K562 (cell line): Measurements from ENCODE around the gene GPSM3. TPM values are rescaled to one million over a fixed set of nuclear protein-coding genes. Genes with fewer than 3 reads are reported as not detected.

Experiments used
- ATAC-seq: fragments of 200-7000 bp; cut with Tn5 transposase; 3 replicates; pipeline ENCODE4 v1.9.1; 2020; ENCODE audit warnings: moderate library complexity
- BruUV-seq: library from RNA; stranded (reverse); fragments of 400-500 nt; replicated peaks from 2 replicates; lab custom pipeline; 2021; lab: Mats Ljungman, UMichigan
- CTCF ChIA-PET: fragments of 300-600 bp; formaldehyde crosslinking; extraction: SDS; loops from one replicate; lab custom pipeline; 2021; ENCODE audit warnings: low intra/inter-chr PET ratio; lab: Yijun Ruan, JAX
- POLR2A ChIA-PET: fragments of 300-600, 350-650 bp; sonication (Branson Sonifier 250); formaldehyde crosslinking; extraction: SDS; loops from one replicate; lab custom pipeline; 2021; ENCODE audit warnings: antibody characterized with exemption, inconsistent platforms; lab: Yijun Ruan, JAX
- DNase-seq, 4 experiments: peaks; one replicate each; pipeline versions ENCODE4 v3.0.0 to v3.0.0-alpha.2; 2011 to 2018; ENCODE audit warnings: low spot score in 3 of 4, mixed read lengths in 3 of 4; ENCODE audit errors: extremely low read depth in 1 of 4
- FAIRE-seq: peaks from 2 replicates; lab custom pipeline; 2011; peaks lifted over from hg19 to GRCh38; lab: Jason Lieb, UNC
- H2AFZ ChIP-seq: 2 replicates; pipeline ENCODE4 v1.6.0; 2011; ENCODE audit warnings: low read depth, low read length, control low read depth, inconsistent platforms
- H3K27ac ChIP-seq: fragments of 200-600 bp; 3 replicates; pipeline ENCODE4 v1.8.0; 2011; ENCODE audit warnings: low read depth, mild to moderate bottlenecking, control low read depth, inconsistent platforms, low read length, moderate library complexity, mixed read lengths; ENCODE audit errors: extremely low read depth
- H3K27me3 ChIP-seq, 2 experiments: fragments of 300-600 bp in 1 of 2; 2 replicates in 1 of 2; 3 replicates in 1 of 2; pipeline versions ENCODE4 v1.6.0 to v1.8.0; 2011; ENCODE audit warnings: inconsistent platforms in 2 of 2, low read length in 2 of 2, mild to moderate bottlenecking in 1 of 2, mixed read lengths in 1 of 2, moderate library complexity in 1 of 2; ENCODE audit not compliant: control insufficient read depth in 2 of 2, insufficient read depth in 2 of 2
- H3K36me3 ChIP-seq: fragments of 300-600 bp; 3 replicates; pipeline ENCODE4 v1.8.0; 2011; ENCODE audit warnings: mild to moderate bottlenecking, low read length, inconsistent platforms; ENCODE audit not compliant: control insufficient read depth, insufficient read depth
- H3K4me1 ChIP-seq, 2 experiments: fragments of 200-600 bp in 1 of 2; replicated peaks in 1 of 2; 2 replicates in 1 of 2; 3 replicates in 1 of 2; pipeline versions ENCODE4 v1.5.1 to v1.8.0; 2011; ENCODE audit warnings: inconsistent platforms in 2 of 2, low read length in 2 of 2, mild to moderate bottlenecking in 1 of 2, mixed read lengths in 1 of 2, moderate library complexity in 1 of 2; ENCODE audit not compliant: control insufficient read depth in 2 of 2, insufficient read depth in 2 of 2
- H3K4me2 ChIP-seq: 2 replicates; pipeline ENCODE4 v1.6.1; 2011; ENCODE audit warnings: low read length, control low read depth, inconsistent platforms, mixed read lengths; ENCODE audit not compliant: insufficient read depth
- H3K4me3 ChIP-seq: fragments of 200-600 bp; sonication (generic), shearing (Covaris generic); 2 replicates; pipeline ENCODE4 v1.5.1; 2016; ENCODE audit warnings: control low read depth, inconsistent platforms
- H3K79me2 ChIP-seq: fragments of 200-600 bp; 3 replicates; pipeline ENCODE4 v1.8.0; 2011; ENCODE audit warnings: low read length, inconsistent platforms; ENCODE audit not compliant: control insufficient read depth, insufficient read depth
- H3K9ac ChIP-seq, 2 experiments: 2 replicates each; pipeline versions ENCODE4 v1.6.0 to v1.6.1; 2011; ENCODE audit warnings: low read depth in 2 of 2, low read length in 2 of 2, control low read depth in 1 of 2, inconsistent platforms in 1 of 2, mild to moderate bottlenecking in 1 of 2, mixed read lengths in 1 of 2; ENCODE audit not compliant: insufficient read depth in 1 of 2
- H3K9me1 ChIP-seq: one replicate; pipeline ENCODE4 v1.6.0; 2011; ENCODE audit warnings: inconsistent platforms, mild to moderate bottlenecking, low read length, moderate library complexity; ENCODE audit not compliant: control insufficient read depth, insufficient read depth
- H3K9me3 ChIP-seq: replicated peaks from 2 replicates; pipeline ENCODE4 v1.5.1; 2011; ENCODE audit warnings: low read depth, low read length, inconsistent platforms; ENCODE audit not compliant: control insufficient read depth, insufficient read depth
- H4K20me1 ChIP-seq: replicated peaks from 2 replicates; pipeline ENCODE4 v1.6.1; 2011; ENCODE audit warnings: low read length, inconsistent platforms, mixed read lengths; ENCODE audit not compliant: control insufficient read depth, insufficient read depth
- CBX5 ChIP-seq: IDR thresholded peaks from 2 replicates; pipeline ENCODE4 v1.6.1; 2014; ENCODE audit warnings: low read depth, borderline replicate concordance
- ETS2 ChIP-seq: IDR thresholded peaks from 2 replicates; pipeline ENCODE4 v1.6.1; 2016; ENCODE audit warnings: borderline replicate concordance, missing genetic modification characterization, mild to moderate bottlenecking, moderate library complexity, missing compliant biosample characterization; ENCODE audit not compliant: poor library complexity, severe bottlenecking
- HSF4 ChIP-seq: fragments of 250-450 bp; sonication (Bioruptor Pico); IDR thresholded peaks from 2 replicates; pipeline ENCODE4 v2.1.2; 2022; ENCODE audit warnings: mild to moderate bottlenecking, moderate library complexity, borderline replicate concordance
- IFI16 ChIP-seq: fragments of 250-450 bp; sonication (Bioruptor Pico); IDR thresholded peaks from 2 replicates; pipeline ENCODE4 v2.1.2; 2022; ENCODE audit warnings: mild to moderate bottlenecking, inconsistent platforms
- KAT7 ChIP-seq: sonication (generic); formaldehyde crosslinking; IDR thresholded peaks from 2 replicates; pipeline ENCODE4 v1.8.0; 2022; ENCODE audit warnings: missing genetic modification reagents, mild to moderate bottlenecking, borderline replicate concordance
- POLR2AphosphoS2 ChIP-seq: IDR thresholded peaks from 2 replicates; pipeline ENCODE4 v1.6.1; 2012; ENCODE audit warnings: low read length, improper control_type of control experiment
- POLR2G ChIP-seq: fragments of 200-400 bp; formaldehyde crosslinking; IDR thresholded peaks from 2 replicates; pipeline ENCODE4 v1.6.1; 2017; ENCODE audit warnings: low read depth, mild to moderate bottlenecking, antibody characterized with exemption, low read length, moderate library complexity
- RBFOX2 ChIP-seq: fragments of 200-400 bp; formaldehyde crosslinking; IDR thresholded peaks from 2 replicates; pipeline ENCODE4 v1.6.1; 2017; ENCODE audit warnings: low read depth, mild to moderate bottlenecking, low read length, moderate library complexity
- TAF1 ChIP-seq: IDR thresholded peaks from 2 replicates; pipeline ENCODE4 v1.6.1; 2011; ENCODE audit warnings: mild to moderate bottlenecking, low read length, moderate library complexity; ENCODE audit not compliant: insufficient read depth, control insufficient read depth, severe bottlenecking; ENCODE audit errors: extremely low read depth
- ZBTB1 ChIP-seq: sonication (generic); formaldehyde crosslinking; IDR thresholded peaks from 2 replicates; pipeline ENCODE4 v1.8.1; 2023; ENCODE audit warnings: missing genetic modification reagents, low read depth, mild to moderate bottlenecking, borderline replicate concordance
- WGBS: fragments of 100-300 bp; shearing (Covaris generic); methylation state at CpG from one replicate; pipeline ENCODE4 v1.1.6; 2016; ENCODE audit warnings: low coverage, mixed read lengths; ENCODE audit not compliant: insufficient coverage; ENCODE audit errors: missing lambda C conversion rate; 5-methylcytosine and 5-hydroxymethylcytosine counted together
- in situ Hi-C: fragments of 300-500 bp; cut with MboI; formaldehyde crosslinking; loops from 4 replicates; pipeline ENCODE4 v1.15.0; 2018; ENCODE audit warnings: inconsistent platforms, mixed read lengths
- intact Hi-C: fragments of 100-400 bp; cut with micrococcal nuclease; formaldehyde crosslinking; loops from 2 replicates; pipeline ENCODE4 v1.14.2; 2022
- polyA plus RNA-seq, 8 experiments: library from polyadenylated mRNA; depleted of rRNA in 4 of 8; stranded (reverse) in 5 of 8; unstranded in 3 of 8; fragments of >200 nt; fragmentation: Nextera tagmentation in 2 of 8; fragmentation: Illumina TruSeq in 1 of 8; extraction: Ambion mirVana in 2 of 8; extraction: Trizol in 1 of 8; gene quantifications; 2 replicates each; pipeline versions ENCODE4 v1.2.1 to v1.2.3, GENCODE V29; 2011 to 2014; ENCODE audit warnings: inconsistent platforms in 1 of 8, missing spikeins in 1 of 8
- total RNA-seq, 7 experiments: library from RNA; depleted of rRNA in 6 of 7; stranded (reverse); fragments of >200 nt in 6 of 7; fragmentation: Illumina TruSeq in 2 of 7; extraction: Trizol in 2 of 7; gene quantifications; 2 replicates each; pipeline versions ENCODE4 v1.2.1 to v1.2.3, GENCODE V29; 2011 to 2021; ENCODE audit warnings: low replicate concordance in 1 of 7
- TF ChIP-seq, protein P1 (sequence below): sonication (generic); formaldehyde crosslinking; IDR thresholded peaks from 2 replicates; pipeline ENCODE4 v1.8.0; 2022; ENCODE audit warnings: missing genetic modification reagents, mild to moderate bottlenecking, moderate library complexity, borderline replicate concordance

Gene GPSM3
- total and polyA plus RNA-seq, 9 of the 15 experiments (the other 6 are each of a cell fraction or from before 2014, with no cell fraction given): 5.3 to 42.6 (median 24.4) TPM

DNA sequence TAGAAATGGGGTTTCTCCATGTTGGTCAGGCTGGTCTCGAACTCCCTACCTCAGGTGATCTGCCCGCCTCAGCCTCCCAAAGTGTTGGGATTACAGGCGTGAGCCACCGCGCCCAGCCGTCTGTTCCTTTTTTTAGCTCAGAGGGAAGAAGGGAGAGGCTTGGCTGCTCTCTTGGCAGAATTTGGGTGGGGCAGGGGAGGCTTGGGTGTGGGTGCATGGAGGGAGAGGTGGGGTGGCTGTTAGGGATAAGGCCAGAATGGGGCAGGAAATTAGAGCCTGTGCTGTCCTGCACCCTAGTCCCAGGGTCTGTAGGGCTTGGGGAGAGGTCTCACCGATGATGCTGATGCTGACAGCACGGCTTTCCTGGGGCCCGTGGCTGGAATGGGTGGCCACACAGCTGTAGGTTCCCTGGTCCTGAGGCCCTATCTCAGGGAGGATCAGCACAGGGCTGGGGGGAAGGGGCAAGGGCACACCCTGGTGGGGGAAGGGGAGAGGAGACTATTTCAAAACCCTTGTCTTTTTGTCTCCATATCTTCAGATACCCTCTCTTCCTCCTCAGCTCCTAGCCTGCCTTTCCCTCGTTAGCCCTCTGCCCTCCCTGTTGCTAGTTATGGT, 10.4 kb downstream of the GPSM3 start (continued):
- TF ChIP-seq, protein P1, sequence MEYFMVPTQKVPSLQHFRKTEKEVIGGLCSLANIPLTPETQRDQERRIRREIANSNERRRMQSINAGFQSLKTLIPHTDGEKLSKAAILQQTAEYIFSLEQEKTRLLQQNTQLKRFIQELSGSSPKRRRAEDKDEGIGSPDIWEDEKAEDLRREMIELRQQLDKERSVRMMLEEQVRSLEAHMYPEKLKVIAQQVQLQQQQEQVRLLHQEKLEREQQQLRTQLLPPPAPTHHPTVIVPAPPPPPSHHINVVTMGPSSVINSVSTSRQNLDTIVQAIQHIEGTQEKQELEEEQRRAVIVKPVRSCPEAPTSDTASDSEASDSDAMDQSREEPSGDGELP (CRISPR knock-in tag): peak; percentile 69
- TF ChIP-seq TAF1 (no peak), ETS2 (tag) (no peak)

GRCh38 chr6:32181148-32181702, 11.2 kb downstream of the GPSM3 start:
- CTCF ChIA-PET: interaction anchor here (0.6 to 1.3 kb wide), 2 partner anchors 17 to 62 kb away, joined by 3 to 5 read pairs; no protein-coding TSS in a partner anchor
- H3K36me3 ChIP-seq: peaks cover 57% of the 10 kb centered on the region; the same call in 2 of the 3 replicates
- no peaks in the 10 kb centered on the region for H4K20me1 ChIP-seq
- H2AFZ ChIP-seq: no peak overlapping the region
- no peak overlapping the region; the same call in 2 of the 3 replicates for H3K27ac ChIP-seq
- TF ChIP-seq KAT7 (0 out of 2 replicates have a peak, but pooled peaks have one; percentile 27), ZBTB1 (CRISPR knock-in tag) (peak; percentile 44; the same call in 1 of the 2 replicates), RBFOX2 (peak; percentile 54), HSF4 (CRISPR knock-in tag) (no peak), POLR2G (peak; percentile 39; the same call in 1 of the 2 replicates), POLR2AphosphoS2 (peak; percentile 52; the same call in 1 of the 2 replicates), IFI16 (CRISPR knock-in tag) (no peak), CBX5 (no peak)
- TF ChIP-seq, all 486 proteins: peak for 5
- DNase-seq: no peak
- Histone ChIP-seq H3K27me3 (no peaks in the 10 kb centered on the region), H3K4me2 (peak overlapping the region; percentile 17; the same call in 1 of the 2 replicates), H3K9ac (peak overlapping the region; percentile 35 to 86; a peak in 3 of 4 replicates), H3K79me2 (peaks cover 53% of the 10 kb centered on the region), H3K4me1 (peaks cover 52 to 54% of the 10 kb centered on the region in 2 experiments), H3K9me3 (no peaks in the 10 kb centered on the region), H3K4me3 (no peak overlapping the region), H3K9me1 (peaks cover 7% of the 10 kb centered on the region)
- no peak for ATAC-seq
- BruUV-seq: no TSS peak
- POLR2A ChIA-PET: interaction anchor here (1.9 kb wide), 1 partner anchor 52 kb away, joined by 20 read pairs; the partner anchor contains the start of genes ATF6B and FKBPL
- WGBS: 88% methylated on average over 14 of the region's 15 CpGs
- intact Hi-C loops: no loop called here
- in situ Hi-C loops: no loop called here
- no peak for FAIRE-seq
